GM19099 (cell line): ENCODE data around the gene CCDC192.

ENCODE experiments used
- POLR2A ChIP-seq: IDR thresholded peaks from 3 replicates; pipeline ENCODE4 v1.6.1; 2011; ENCODE audit warnings: low read depth; ENCODE audit not compliant: insufficient read length; ENCODE audit errors: extremely low read depth

Gene CCDC192

GRCh38 chr5:127785098-127785927 lies 82.1 kb downstream of the CCDC192 start:
- TF ChIP-seq POLR2A = no peak

GRCh38 chr5:127791439-127791838 lies 88.2 kb downstream of the CCDC192 start:
- TF ChIP-seq POLR2A = no peak

- TF ChIP-seq POLR2A = no peak
These were observed 89.9 kb downstream of the CCDC192 start for GRCh38 chr5:127793052-127793451.

GRCh38 chr5:127793879-127794278 lies 90.7 kb downstream of the CCDC192 start:
- TF ChIP-seq POLR2A = no peak

- TF ChIP-seq POLR2A = no peak
These were observed 93.0 kb downstream of the CCDC192 start for GRCh38 chr5:127796211-127796610.

- TF ChIP-seq POLR2A = no peak
These were observed 96.2 kb downstream of the CCDC192 start for GRCh38 chr5:127799293-127799905.

GRCh38 chr5:127801751-127802476 lies 98.7 kb downstream of the CCDC192 start:
- TF ChIP-seq POLR2A = no peak

- no peak for TF ChIP-seq POLR2A
These were observed 99.3 kb downstream of the CCDC192 start for GRCh38 chr5:127802477-127802865.

- no peak for TF ChIP-seq POLR2A
These were observed 101.8 kb downstream of the CCDC192 start for GRCh38 chr5:127804886-127805426.

- TF ChIP-seq POLR2A = no peak
These were observed 102.3 kb downstream of the CCDC192 start for GRCh38 chr5:127805448-127805847.

GRCh38 chr5:127806776-127807175 lies 103.6 kb downstream of the CCDC192 start:
- TF ChIP-seq POLR2A = no peak

GRCh38 chr5:127809533-127809932 lies 106.3 kb downstream of the CCDC192 start:
- no peak for TF ChIP-seq POLR2A

GRCh38 chr5:127810017-127810416 lies 106.8 kb downstream of the CCDC192 start:
- TF ChIP-seq POLR2A = no peak

GRCh38 chr5:127810707-127811490 lies 107.7 kb downstream of the CCDC192 start:
- no peak for TF ChIP-seq POLR2A

GRCh38 chr5:127812570-127812969 lies 109.4 kb downstream of the CCDC192 start:
- no peak for TF ChIP-seq POLR2A
